ENCODE results near the gene PMEL. TPM values are rescaled to one million over a fixed set of nuclear protein-coding genes. Genes with fewer than 3 reads are reported as not detected.

Gene PMEL
- total RNA-seq, 6 donors from 2014 or later, result 0.91 to 45.1 (median 1.5) TPM

Other genes starting within 250 kb of the PMEL start
- gene BLOC1S1, start 250.0 kb downstream of the PMEL start, total RNA-seq, result 100 to 1,000 TPM in 5 of 6 donors, 10 to 100 TPM in 1; 34.6 to 255 (median 139) TPM
- gene RDH5, start 245.6 kb downstream of the PMEL start, total RNA-seq, result 10 to 100 TPM in 1 of 6 donors, 1 to 10 TPM in 5; 3.8 to 37.7 (median 5.6) TPM
- gene CD63, start 237.0 kb downstream of the PMEL start, total RNA-seq, result 1,000 to 10,000 TPM in 3 of 6 donors, 100 to 1,000 TPM in 3; 399 to 1,448 (median 972) TPM
- gene GDF11, start 222.9 kb downstream of the PMEL start, total RNA-seq, result 1 to 10 TPM; 1.0 to 6.8 (median 2.3) TPM
- gene SARNP, start 148.3 kb downstream of the PMEL start, total RNA-seq, result 10 to 100 TPM; 39.1 to 69.3 (median 54.9) TPM
- 10 to 100 TPM in 5 of 6 donors, 1 to 10 TPM in 1; 9.4 to 62.9 (median 20.2) TPM for gene ORMDL2, start 148.0 kb downstream of the PMEL start, total RNA-seq
- gene DNAJC14, start 136.5 kb downstream of the PMEL start, total RNA-seq, result 10 to 100 TPM; 22.0 to 40.3 (median 33.6) TPM
- gene MMP19, start 123.1 kb downstream of the PMEL start, total RNA-seq, result 100 to 1,000 TPM in 1 of 6 donors, 10 to 100 TPM in 5; 13.6 to 122 (median 42.3) TPM
- gene PYM1, start 38.1 kb downstream of the PMEL start, total RNA-seq, result 10 to 100 TPM; 23.0 to 47.3 (median 32.8) TPM
- 100 to 1,000 TPM in 1 of 6 donors, 10 to 100 TPM in 5; 16.7 to 251 (median 37.3) TPM for gene DGKA, start 34.9 kb downstream of the PMEL start, total RNA-seq
- 10 to 100 TPM; 11.7 to 27.9 (median 21.7) TPM for gene CDK2, start 788 bp upstream of the PMEL start, total RNA-seq
- 100 to 1,000 TPM in 4 of 6 donors, 10 to 100 TPM in 2; 53.4 to 139 (median 116) TPM for gene RAB5B, start 8.0 kb upstream of the PMEL start, total RNA-seq
- gene SUOX, start 31.2 kb upstream of the PMEL start, total RNA-seq, result 10 to 100 TPM; 12.8 to 36.3 (median 21.9) TPM
- gene IKZF4, start 55.0 kb upstream of the PMEL start, total RNA-seq, result 10 to 100 TPM in 1 of 6 donors, 1 to 10 TPM in 5; 5.6 to 23.0 (median 9.3) TPM
- 100 to 1,000 TPM in 3 of 6 donors, 10 to 100 TPM in 3; 15.3 to 570 (median 150) TPM for gene RPS26, start 75.9 kb upstream of the PMEL start, total RNA-seq
- gene ERBB3, start 114.1 kb upstream of the PMEL start, total RNA-seq, result 100 to 1,000 TPM in 3 of 6 donors, 10 to 100 TPM in 3; 56.8 to 171 (median 101) TPM
- 100 to 1,000 TPM in 1 of 6 donors, 10 to 100 TPM in 5; 36.7 to 103 (median 70.7) TPM for gene PA2G4, start 138.5 kb upstream of the PMEL start, total RNA-seq
- gene RPL41, start 150.6 kb upstream of the PMEL start, total RNA-seq, result 1,000 to 10,000 TPM; 1,377 to 3,349 (median 3,110) TPM
- gene ZC3H10, start 152.2 kb upstream of the PMEL start, total RNA-seq, result 10 to 100 TPM in 2 of 6 donors, 1 to 10 TPM in 4; 2.1 to 22.0 (median 6.4) TPM
- 100 to 1,000 TPM in 5 of 6 donors, 10 to 100 TPM in 1; 73.9 to 132 (median 112) TPM for gene ESYT1, start 162.2 kb upstream of the PMEL start, total RNA-seq
- gene MYL6B, start 186.5 kb upstream of the PMEL start, total RNA-seq, result 10 to 100 TPM; 10.5 to 38.4 (median 29.1) TPM
- gene MYL6, start 192.3 kb upstream of the PMEL start, total RNA-seq, result 1,000 to 10,000 TPM in 5 of 6 donors, 100 to 1,000 TPM in 1; 665 to 1,935 (median 1,528) TPM
- gene SMARCC2, start 223.4 kb upstream of the PMEL start, total RNA-seq, result 100 to 1,000 TPM in 2 of 6 donors, 10 to 100 TPM in 4; 71.4 to 258 (median 93.9) TPM

All from upper lobe of left lung (tissue), 6 donors.